GM13977 (cell line): ENCODE results near the gene AKAP13.

Experiments
- DNase-seq: peaks from one replicate; pipeline ENCODE4 v3.0.0; 2012; ENCODE audit warnings: low spot score
- CTCF ChIP-seq: IDR thresholded peaks from 2 replicates; pipeline ENCODE4 v1.5.1; 2012; ENCODE audit warnings: mild to moderate bottlenecking, control low read depth; ENCODE audit not compliant: insufficient read depth; ENCODE audit errors: extremely low read depth, missing control alignments
- in situ Hi-C: fragments of 300-500 bp; cut with MboI; formaldehyde crosslinking; loops from one replicate; pipeline ENCODE4 v1.12.0; 2022; ENCODE audit warnings: low sequenced_read_pairs, low pct_unique_long_range_greater_than_20kb, mixed read lengths, inconsistent platforms; ENCODE audit not compliant: unreplicated experiment

Gene AKAP13, protein sequence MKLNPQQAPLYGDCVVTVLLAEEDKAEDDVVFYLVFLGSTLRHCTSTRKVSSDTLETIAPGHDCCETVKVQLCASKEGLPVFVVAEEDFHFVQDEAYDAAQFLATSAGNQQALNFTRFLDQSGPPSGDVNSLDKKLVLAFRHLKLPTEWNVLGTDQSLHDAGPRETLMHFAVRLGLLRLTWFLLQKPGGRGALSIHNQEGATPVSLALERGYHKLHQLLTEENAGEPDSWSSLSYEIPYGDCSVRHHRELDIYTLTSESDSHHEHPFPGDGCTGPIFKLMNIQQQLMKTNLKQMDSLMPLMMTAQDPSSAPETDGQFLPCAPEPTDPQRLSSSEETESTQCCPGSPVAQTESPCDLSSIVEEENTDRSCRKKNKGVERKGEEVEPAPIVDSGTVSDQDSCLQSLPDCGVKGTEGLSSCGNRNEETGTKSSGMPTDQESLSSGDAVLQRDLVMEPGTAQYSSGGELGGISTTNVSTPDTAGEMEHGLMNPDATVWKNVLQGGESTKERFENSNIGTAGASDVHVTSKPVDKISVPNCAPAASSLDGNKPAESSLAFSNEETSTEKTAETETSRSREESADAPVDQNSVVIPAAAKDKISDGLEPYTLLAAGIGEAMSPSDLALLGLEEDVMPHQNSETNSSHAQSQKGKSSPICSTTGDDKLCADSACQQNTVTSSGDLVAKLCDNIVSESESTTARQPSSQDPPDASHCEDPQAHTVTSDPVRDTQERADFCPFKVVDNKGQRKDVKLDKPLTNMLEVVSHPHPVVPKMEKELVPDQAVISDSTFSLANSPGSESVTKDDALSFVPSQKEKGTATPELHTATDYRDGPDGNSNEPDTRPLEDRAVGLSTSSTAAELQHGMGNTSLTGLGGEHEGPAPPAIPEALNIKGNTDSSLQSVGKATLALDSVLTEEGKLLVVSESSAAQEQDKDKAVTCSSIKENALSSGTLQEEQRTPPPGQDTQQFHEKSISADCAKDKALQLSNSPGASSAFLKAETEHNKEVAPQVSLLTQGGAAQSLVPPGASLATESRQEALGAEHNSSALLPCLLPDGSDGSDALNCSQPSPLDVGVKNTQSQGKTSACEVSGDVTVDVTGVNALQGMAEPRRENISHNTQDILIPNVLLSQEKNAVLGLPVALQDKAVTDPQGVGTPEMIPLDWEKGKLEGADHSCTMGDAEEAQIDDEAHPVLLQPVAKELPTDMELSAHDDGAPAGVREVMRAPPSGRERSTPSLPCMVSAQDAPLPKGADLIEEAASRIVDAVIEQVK (N-terminal part only)

DNA sequence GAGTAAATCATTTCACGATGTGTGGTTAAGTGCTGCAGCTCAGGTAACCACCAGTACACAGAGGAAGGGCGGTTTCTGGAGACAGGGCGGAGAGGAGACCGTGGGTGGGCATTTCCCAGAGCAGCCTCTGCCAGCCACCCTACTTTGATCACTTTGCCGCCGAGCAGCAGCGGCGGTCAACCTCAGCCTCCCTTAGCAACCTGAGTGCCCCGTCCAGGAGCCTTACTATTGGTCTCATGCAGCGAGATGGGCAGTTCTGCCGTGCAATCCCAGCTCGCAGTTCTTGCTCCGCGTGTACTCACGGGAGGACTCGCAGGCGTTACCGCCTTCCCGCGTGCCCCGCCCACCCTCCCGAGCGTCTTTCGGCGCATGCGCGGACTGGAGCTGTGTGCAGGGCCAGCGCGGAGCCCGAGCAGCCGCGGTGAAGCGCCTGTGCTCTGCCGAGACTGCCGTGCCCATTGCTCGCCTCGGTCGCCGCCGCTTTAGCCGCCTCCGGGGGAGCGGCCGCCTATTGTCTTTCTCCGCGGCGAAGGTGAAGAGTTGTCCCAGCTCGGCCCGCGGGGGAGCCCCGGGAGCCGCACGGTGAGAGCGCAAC, at the start of gene AKAP13:
Gene AKAP13 (plus strand): TSS at position 387 of the 595 bp plus-strand sequence. CDS start 105,118 bp downstream, outside the sequence.
- in situ Hi-C loops = no loop called here
- no peak for TF ChIP-seq CTCF
- DNase-seq = peak; percentile 96

DNA sequence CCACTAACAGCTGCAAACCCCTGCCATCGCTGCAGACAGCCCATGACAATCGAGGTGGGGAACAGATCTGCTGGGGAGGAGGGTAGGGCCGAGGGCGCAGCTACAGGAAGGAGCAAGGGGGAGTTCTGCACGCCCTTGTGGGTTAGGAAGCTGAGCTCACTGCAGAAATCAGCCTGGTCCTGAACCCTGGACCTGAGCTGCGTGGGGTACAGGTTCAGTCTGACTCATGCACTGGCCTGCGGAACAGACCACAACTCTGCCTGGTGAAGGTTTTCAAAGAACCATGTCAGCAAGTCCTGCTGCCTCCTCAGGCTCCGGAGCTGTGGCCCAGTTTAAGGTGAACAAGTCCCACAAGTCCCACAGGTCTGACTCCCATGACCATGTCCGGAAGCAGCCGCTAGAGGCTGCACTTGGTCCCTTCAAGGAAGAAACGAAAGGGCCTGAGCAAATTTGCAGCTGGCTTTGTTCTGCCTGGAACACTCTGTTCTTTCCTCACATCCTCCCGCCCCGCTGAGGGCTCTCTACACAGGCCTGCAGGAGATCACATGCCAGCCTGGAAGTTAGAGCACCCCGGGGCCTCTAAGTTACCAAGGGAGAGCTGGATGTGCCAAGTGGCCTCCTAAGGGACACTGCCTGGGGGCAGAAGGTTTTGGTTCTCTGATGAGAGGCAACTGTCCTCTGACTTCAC, 49.4 kb upstream of the AKAP13 start:
- in situ Hi-C loops = loop anchor here (10.0 kb wide), 1 partner anchor 74 kb away; no protein-coding TSS in a partner anchor
- TF ChIP-seq CTCF = peak; percentile 94
- DNase-seq = peak; percentile 73

- DNase-seq = no peak
- in situ Hi-C loops = loop anchor here (10.0 kb wide), 1 partner anchor 73 kb away; no protein-coding TSS in a partner anchor
- no peak for TF ChIP-seq CTCF
Observed at GRCh38 chr15:85331655-85332285, 48.6 kb upstream of the AKAP13 start.

DNA sequence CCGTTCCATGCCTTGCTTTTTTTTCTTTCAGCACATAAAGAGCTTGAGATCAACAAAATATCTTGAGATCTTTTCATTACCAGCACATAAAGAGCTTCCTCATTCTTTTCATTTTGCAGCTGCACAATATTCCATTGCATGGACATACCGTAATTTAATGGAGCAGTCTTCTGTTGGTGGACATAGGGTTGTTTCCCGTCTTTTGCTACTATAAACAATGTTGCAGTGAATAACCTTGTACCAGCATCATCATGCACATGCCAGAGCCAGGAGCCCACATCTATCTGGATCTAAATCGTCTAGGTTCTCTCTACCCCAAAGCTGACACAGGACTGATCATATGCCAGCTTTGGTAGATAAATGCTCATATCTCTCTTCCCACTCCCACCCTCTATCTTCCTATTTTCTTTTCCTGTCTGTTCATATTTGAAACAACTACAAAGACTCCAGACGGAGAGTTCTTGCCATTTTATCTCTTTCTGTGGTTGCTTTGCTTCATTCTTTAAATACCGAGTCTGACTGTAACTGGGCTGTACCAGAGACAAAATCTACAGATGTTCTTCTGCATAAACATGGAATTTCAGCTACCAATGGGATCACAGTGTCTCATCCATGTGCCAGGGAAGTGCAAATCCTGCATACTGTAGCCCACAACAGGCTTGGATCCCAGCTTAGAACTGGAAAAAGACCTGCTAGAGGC, 47.1 kb upstream of the AKAP13 start:
- in situ Hi-C loops = loop anchor here (10.0 kb wide), 1 partner anchor 72 kb away; no protein-coding TSS in a partner anchor
- no peak for DNase-seq
- TF ChIP-seq CTCF = no peak

DNA sequence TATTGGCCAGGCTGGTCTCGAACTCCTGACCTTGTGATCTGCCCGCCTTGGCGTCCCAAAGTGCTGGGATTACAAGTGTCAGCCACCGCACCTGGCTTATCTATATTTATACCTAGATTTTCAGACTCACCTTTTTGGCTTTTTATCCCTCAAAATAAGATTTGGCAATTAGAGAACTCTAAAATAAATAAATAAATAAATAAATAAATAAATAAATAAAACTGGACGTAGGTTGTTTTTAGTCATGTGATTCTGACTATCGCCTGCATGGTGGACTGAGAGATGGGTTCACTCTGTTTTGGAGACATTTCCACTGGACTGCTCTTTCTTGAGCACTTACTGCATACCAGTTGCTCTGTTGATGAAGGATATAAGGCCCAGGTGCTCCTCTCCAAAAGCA, 46.2 kb upstream of the AKAP13 start:
- no peak for DNase-seq
- no peak for TF ChIP-seq CTCF
- in situ Hi-C loops = loop anchor here (10.0 kb wide), 1 partner anchor 71 kb away; no protein-coding TSS in a partner anchor
